ENCODE results near the gene SH3BP4.

SH3BP4 gene

DNA sequence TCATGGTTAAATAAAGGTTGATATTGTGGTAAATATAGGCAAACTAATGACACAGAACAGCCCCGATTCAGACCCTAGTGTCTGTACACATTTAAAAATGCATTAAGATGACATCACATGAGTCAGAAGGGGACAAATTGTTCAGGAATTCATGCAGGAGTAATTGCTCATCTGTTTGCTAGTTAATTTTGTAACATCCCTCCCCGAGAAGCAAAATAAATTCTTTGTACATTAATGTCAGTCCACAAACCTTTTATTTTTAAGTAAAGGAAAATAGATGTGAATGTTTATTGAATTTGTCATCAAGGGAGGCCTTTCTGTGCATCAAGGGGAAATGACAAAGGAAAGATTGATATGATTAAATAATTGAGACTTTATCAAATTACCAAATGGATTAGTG, 69.9 kb downstream of the SH3BP4 start:
- no peak for DNase-seq

DNA sequence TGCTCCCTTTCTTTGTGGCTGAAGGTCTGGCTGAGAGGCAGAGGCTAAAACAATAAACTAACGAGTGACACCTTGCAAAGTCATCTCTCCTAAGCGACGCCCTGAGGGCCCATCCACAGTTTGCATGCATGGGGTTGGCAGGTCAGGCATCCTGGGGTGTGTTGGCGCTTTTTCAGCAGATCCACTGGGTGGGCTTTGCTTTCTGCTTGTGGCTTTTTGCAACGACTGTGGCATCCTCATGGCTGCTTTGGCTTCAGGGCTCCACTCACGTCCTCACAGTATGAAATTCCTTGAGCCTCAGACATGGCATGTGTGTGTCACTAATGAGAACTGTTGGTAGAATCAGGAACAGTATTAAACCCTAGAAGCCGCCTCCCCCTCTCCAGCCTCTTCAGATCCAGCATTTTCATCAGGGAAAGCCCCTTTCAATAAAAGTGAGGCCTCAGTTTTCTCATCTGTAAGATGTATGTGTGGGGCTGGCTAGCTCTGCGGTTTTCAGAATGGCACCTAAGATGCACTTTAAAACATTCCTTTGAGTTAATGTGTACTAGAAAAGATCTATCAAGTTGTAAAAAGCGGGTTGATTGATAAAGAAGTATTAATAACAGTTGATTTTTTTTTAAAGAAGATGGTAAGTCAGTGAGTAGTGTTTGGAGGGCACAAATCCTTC, 72.5 kb downstream of the SH3BP4 start:
- no peak for DNase-seq

- no peak for DNase-seq
Measured at GRCh38 chr2:235024931-235025773, 73.3 kb downstream of the SH3BP4 start.

DNA sequence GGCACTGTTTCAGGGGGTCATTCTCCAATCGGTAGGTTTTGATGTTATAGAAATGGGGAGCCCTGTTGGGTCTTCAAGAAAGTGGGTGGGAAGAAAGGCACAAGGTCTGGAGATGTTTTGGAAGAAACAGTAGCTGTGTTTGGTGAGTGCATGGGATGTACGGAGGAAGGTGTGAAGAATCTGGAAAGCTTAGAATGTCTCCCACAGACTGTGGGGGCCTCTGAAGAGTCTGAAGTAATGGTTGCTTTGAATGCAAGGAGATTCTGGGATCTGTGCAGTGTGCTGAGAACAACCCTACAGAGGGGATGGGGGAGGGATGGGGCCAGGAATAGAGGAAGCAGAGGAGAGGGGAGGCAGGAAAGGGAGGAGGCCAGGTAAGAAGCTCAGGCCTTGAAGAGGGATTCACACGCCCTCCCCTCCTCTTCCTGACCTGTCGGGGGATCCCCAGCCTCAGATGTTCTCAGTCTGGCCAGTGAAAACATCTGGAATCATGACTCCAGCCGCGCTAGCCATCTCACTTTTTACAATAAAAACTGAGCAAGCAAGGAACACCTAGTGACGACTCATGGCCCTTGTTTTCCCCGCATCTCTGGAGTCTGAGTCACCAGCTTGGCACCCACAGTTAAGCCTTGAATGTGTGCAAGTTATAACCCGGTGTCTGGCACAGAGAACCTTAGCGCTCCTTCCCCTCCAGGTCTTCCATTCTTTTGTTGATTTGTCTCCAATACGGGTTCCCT, 74.2 kb downstream of the SH3BP4 start:
- DNase-seq, result no peak

GRCh38 chr2:235026649-235027557, 75.1 kb downstream of the SH3BP4 start:
- DNase-seq, result no peak

DNA sequence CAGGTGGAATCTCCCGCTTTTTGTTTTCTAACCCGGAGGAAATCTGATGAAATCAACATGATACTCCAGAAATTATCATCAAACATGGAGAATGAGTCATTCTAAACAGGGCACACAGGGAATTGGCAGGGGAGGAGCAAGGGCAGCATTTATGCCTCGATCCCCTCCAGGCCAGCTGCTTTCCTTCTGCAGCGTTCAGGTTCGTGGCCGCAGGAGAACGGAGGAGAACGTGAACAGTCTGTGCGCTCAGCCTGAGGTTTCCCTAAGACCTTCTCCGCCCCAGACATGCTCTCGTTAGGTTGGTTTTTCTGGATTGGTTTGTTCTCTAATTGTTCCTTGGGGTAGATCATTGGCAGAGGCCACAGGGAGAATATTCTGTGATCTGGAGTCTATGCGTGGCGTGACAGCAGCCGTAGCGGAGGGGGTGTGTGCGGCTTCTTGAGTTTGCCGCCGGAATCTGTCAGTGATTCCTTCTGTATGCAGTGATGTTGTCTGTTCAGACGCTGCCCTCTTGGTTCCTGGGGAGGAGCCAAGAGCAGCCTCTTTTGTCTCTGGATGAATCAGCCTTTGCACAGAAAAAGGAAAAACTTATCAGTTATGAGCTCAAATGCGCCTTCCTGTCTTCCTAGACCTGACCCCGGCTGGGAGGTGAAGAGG, 75.9 kb downstream of the SH3BP4 start:
- no peak for DNase-seq

- no peak for DNase-seq
Measured at GRCh38 chr2:235028646-235029045, 76.8 kb downstream of the SH3BP4 start.

GRCh38 chr2:235029054-235029453, 77.2 kb downstream of the SH3BP4 start:
- DNase-seq, result no peak

DNA sequence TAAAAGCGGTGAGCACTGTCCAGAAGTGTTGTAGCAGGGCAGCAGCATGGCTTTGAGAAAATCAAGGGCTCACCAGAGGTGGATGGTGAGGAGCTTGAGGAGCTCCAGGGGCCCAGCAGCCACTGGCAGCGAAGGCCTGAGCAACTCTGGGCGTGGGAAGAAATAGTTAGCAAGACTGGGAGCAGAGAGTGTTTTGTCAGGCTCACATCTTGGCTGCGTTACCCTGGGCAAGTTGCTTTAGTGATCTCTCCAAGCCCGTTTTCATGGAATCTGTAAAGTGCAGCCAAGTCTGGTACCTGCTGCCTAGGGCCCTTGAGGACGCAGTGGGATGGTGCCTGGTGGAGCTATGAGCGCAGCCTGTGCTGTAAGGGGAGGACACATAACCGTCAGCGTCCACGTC, 78.3 kb downstream of the SH3BP4 start:
- no peak for DNase-seq

- no peak for DNase-seq
Measured at GRCh38 chr2:235030936-235031335, 79.1 kb downstream of the SH3BP4 start.

DNA sequence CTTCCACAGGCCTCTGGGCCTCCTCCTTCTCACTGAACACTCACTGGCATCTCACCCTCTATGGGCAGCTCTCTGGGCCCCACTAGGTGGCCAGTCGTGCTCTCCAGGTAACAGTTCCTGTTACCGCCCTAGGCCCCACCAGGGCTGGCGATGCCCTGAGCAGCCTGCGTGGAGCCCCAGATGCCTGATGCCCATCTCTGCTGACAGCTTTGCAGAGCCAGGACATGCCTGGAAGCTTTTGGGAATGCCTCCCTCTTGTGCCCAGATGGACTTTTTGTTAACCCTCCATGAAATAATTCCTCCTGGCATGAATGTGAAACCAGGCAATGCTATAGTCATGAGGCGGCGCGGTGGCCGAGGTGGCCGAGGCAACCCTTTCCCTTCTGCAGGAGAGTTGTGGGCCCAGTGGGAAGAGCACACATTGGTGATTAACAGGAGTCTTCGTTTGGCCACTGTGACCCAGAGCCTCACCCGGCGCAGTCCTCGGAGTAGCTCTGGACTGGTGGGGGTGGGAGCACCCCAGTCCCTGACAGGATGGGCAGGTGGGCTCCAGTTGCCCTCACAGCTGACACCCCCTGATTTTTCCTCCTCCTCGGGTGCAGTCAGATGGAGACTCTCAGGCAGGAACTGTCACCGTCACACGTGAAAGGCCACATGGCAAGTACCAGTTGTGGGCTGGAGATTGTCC, 80.0 kb downstream of the SH3BP4 start:
- DNase-seq, result no peak

DNA sequence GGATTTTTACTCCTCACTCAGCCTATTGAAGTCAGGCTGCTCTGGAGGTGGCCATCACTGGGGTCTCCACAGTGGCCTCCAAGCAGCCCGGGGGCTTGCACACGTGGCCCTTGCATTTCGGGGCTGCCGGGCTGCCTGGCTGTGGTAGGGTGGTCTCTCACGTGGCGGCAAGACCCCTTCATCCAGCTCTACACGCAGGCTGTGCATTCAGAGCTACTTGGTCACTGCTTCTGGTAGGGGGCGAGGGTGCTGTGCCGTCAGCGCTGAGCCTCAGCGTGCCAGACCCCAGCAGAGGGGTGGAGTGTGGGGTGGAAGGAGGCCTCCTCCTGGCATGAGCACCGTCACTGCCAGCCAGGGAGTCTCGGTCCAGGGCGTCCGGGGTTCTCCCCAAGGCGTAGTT, 80.6 kb downstream of the SH3BP4 start:
- no peak for DNase-seq

DNA sequence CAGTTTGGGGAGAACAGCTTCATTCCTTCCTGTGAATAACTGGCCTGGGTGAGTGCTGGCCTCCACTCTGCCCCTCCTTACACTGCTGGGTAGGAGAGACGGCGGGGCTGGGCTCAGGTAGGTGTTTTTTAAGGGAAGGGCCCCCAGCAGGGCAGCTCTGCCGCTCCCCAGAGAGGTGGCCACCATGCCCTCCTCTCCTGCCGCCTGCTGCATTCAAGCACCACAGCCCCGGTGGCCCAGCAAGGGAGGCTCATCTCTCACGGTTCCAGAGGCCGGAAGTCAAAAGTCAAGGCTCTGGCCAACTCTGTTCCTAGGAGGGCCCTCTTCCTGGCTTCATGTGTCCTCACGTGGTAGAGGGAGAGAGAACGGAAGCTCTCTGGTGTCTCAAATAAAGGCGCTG, 81.1 kb downstream of the SH3BP4 start:
- no peak for DNase-seq

DNA sequence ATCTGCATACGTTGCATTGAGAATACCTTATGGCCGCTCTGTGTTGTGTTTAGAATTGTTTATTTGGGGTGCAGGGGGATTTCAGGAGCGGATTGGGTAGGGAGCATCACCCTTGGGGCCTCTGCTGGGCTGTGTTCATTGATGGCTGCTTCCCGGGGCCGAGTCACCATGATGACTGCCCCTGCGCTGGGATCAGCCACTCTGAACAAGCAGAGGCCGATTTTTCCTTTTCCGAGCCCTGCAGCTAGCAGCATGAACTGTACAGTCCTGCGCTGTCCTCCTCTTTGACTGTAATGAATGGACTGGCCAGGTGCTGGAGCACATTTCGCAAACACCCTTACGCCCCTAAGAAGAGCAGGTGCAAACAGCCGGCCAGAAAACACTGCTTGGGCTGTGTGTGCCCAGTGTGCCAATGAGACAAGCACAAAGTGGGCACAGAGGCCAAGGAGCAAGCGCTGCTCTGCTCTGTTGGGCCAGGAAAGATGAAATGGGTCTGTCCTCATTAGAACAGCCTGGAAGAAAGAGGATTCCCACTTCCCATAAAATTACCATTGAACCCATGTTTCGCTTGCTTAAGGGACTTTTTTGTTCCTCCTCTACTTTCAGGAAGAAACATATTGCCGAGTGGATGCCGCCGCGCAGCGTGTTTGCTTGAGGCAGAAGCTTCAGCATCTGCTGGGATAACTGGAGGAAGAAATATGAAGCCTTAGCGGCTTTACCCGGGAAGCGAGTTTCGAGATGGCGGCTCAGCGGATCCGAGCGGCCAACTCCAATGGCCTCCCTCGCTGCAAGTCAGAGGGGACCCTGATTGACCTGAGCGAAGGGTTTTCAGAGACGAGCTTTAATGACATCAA, 82.7 kb downstream of the SH3BP4 start:
- DNase-seq, result no peak

- DNase-seq, result no peak
Measured at GRCh38 chr2:235037604-235038166, 85.9 kb downstream of the SH3BP4 start.

- no peak for DNase-seq
Measured at GRCh38 chr2:235041221-235041917, 89.6 kb downstream of the SH3BP4 start.

GRCh38 chr2:235041918-235042575, 90.2 kb downstream of the SH3BP4 start:
- no peak for DNase-seq

Data from right kidney (tissue), 1 donor.